Vagina (tissue), 2 donors: ENCODE data around the gene RIOK3. TPM values are rescaled to one million over a fixed set of nuclear protein-coding genes. Genes with fewer than 3 reads are reported as not detected.

Experiments
- DNase-seq, 2 donors: peaks; one replicate each; pipeline ENCODE4 v3.0.0-alpha.2; 2017; ENCODE audit errors: extremely low spot score in 2 of 2
- H3K27ac ChIP-seq: fragments of 200-600 bp; sonication (generic); one replicate; pipeline ENCODE4 v1.5.1; 2019
- H3K27me3 ChIP-seq: fragments of 200-600 bp; sonication (generic); one replicate; pipeline ENCODE4 v1.5.1; 2019
- H3K36me3 ChIP-seq, 2 donors: fragments of 200-600 bp; sonication (generic); one replicate each; pipeline ENCODE4 v1.5.1; 2017 to 2019
- H3K4me1 ChIP-seq: fragments of 200-600 bp; sonication (generic); one replicate; pipeline ENCODE4 v1.5.1; 2019
- H3K4me3 ChIP-seq, 2 donors: fragments of 200-600 bp; sonication (generic); 1 replicate in 1 of 2; 2 replicates in 1 of 2; pipeline ENCODE4 v1.5.1; 2016 to 2019
- H3K9me3 ChIP-seq: fragments of 200-600 bp; sonication (generic); one replicate; pipeline ENCODE4 v1.5.1; 2019
- POLR2A ChIP-seq, 2 donors: fragments of 450-650 bp; IDR thresholded peaks; one replicate each; pipeline ENCODE4 v1.6.1; 2017; ENCODE audit warnings: antibody characterized with exemption in 2 of 2, mild to moderate bottlenecking in 2 of 2, moderate library complexity in 2 of 2
- POLR2AphosphoS5 ChIP-seq, 2 donors: sonication (generic); formaldehyde crosslinking; IDR thresholded peaks; one replicate each; pipeline ENCODE4 v1.9.0; 2017; ENCODE audit warnings: antibody characterized with exemption in 2 of 2, mild to moderate bottlenecking in 2 of 2, low read depth in 1 of 2; ENCODE audit not compliant: insufficient read depth in 1 of 2
- intact Hi-C: fragments of 100-400 bp; cut with DNase I; formaldehyde crosslinking; loops from one replicate; pipeline ENCODE4 v1.15.1; 2023
- total RNA-seq: library from RNA; depleted of rRNA; stranded (reverse); fragments of >200 nt; gene quantifications from one replicate; pipeline ENCODE4 v1.2.3, GENCODE V29; 2016
- TF ChIP-seq, protein P1 (sequence below), 3 experiments: fragments of 450-650 bp in 2 of 3; fragments of 200-600 bp in 1 of 3; sonication (generic) in 1 of 3; IDR thresholded peaks; one replicate each; pipeline ENCODE4 v1.5.1; 2017 to 2019; ENCODE audit warnings: antibody characterized with exemption in 3 of 3, mild to moderate bottlenecking in 2 of 3, moderate library complexity in 2 of 3

Gene RIOK3
- total RNA-seq, 1 donor from 2014 or later, result 96.7 TPM

DNA sequence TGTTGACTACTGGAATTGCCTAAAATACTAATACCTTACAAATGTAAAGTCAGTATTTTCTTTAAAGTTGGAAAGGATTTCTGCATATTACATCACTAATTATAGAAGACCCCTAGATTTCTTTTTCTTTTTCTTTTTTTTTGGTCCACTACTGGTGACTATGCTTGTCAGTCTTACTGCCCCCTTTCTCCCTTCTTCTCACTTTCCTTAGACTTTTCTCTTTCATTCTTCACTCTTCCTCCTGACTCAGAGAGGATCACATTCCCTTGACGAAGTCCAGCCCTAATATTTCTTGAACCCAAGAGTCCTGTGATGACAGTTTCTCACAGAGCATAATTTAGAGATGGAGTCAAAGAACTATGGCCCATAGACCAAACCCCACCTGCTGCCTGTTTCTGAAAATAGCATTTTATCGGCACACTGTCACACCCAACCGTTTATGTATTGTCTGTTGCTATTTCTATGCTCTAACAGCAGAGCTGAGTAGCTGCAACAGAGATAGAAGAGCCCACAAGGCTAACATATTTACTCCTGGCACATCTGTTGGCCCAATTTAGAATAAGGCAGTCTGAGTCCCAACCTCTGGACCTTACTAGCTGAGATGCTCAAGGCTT lies 40.6 kb upstream of the RIOK3 start:
- Histone ChIP-seq H3K27me3 (no peaks in the 10 kb centered on the region), H3K4me1 (no peaks in the 10 kb centered on the region), H3K36me3 (no peaks in the 10 kb centered on the region), H3K9me3 (no peaks in the 10 kb centered on the region), H3K4me3 (no peak overlapping the region), H3K27ac (no peak overlapping the region)
- DNase-seq, result no peak
- TF ChIP-seq, protein P1, sequence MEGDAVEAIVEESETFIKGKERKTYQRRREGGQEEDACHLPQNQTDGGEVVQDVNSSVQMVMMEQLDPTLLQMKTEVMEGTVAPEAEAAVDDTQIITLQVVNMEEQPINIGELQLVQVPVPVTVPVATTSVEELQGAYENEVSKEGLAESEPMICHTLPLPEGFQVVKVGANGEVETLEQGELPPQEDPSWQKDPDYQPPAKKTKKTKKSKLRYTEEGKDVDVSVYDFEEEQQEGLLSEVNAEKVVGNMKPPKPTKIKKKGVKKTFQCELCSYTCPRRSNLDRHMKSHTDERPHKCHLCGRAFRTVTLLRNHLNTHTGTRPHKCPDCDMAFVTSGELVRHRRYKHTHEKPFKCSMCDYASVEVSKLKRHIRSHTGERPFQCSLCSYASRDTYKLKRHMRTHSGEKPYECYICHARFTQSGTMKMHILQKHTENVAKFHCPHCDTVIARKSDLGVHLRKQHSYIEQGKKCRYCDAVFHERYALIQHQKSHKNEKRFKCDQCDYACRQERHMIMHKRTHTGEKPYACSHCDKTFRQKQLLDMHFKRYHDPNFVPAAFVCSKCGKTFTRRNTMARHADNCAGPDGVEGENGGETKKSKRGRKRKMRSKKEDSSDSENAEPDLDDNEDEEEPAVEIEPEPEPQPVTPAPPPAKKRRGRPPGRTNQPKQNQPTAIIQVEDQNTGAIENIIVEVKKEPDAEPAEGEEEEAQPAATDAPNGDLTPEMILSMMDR (IDR thresholded peaks at IDR 0.05), result no peak
- TF ChIP-seq POLR2AphosphoS5 (IDR thresholded peaks at IDR 0.05; ENCODE audit: insufficient read depth in 1 of 2, low read depth in 1 of 2), result no peak
- TF ChIP-seq POLR2A (IDR thresholded peaks at IDR 0.05), result no peak
- intact Hi-C loops, result loop anchor here (10.0 kb wide), 1 partner anchor 378 kb away; no protein-coding TSS in a partner anchor

DNA sequence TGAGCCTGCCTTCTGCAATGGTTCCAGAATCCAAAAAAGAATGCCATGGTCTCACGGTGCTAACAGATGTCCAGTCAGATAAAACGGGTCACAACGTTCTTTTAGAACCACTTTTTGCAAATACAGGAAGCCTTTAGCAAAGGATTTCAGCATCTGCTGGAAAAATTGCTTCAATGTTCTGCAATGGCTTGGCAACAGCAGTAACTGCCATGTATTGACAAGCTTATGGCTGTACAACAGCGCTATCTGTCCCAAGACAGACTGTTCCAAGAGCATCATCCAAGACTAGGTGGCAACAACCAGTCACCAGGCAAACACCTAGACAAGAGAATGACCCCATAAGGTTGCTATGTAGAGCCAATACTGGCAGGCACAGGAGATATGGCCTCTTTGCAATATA lies 37.6 kb upstream of the RIOK3 start:
- TF ChIP-seq, protein P1 (IDR thresholded peaks at IDR 0.05), result no peak
- TF ChIP-seq POLR2AphosphoS5 (IDR thresholded peaks at IDR 0.05; ENCODE audit: insufficient read depth in 1 of 2, low read depth in 1 of 2), result no peak
- no peak for TF ChIP-seq POLR2A (IDR thresholded peaks at IDR 0.05)
- no peak overlapping the region for H3K27ac ChIP-seq
- intact Hi-C loops, result loop anchor here (10.0 kb wide), 1 partner anchor 381 kb away; no protein-coding TSS in a partner anchor

DNA sequence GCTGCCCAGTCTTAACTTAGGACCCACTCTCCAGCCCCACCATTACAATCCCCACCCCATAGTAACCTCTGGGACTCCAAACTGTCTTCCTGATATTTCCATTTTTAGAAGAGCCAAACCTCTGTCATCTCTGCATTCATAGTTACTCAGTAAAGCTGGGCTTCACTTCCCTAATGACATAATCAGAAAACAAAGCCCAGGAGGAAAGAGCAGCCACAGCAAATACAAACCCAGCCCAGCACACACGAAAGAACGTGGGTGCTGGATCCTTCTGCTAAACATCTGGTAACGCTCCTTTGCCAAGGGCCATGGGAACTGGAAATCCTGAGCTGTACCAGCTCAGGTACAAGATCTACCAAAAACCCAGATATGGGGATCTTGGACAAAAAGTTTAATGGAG lies 36.8 kb upstream of the RIOK3 start:
- DNase-seq, result no peak
- intact Hi-C loops, result loop anchor here (10.0 kb wide), 1 partner anchor 381 kb away; no protein-coding TSS in a partner anchor
- H3K27ac ChIP-seq, result no peak overlapping the region

More for the DNA sequence above, 37.6 kb upstream of the RIOK3 start:
- Histone ChIP-seq H3K9me3 (no peaks in the 10 kb centered on the region), H3K4me3 (no peak overlapping the region), H3K27me3 (no peaks in the 10 kb centered on the region), H3K4me1 (no peaks in the 10 kb centered on the region), H3K36me3 (no peaks in the 10 kb centered on the region)
- no peak for DNase-seq

DNA sequence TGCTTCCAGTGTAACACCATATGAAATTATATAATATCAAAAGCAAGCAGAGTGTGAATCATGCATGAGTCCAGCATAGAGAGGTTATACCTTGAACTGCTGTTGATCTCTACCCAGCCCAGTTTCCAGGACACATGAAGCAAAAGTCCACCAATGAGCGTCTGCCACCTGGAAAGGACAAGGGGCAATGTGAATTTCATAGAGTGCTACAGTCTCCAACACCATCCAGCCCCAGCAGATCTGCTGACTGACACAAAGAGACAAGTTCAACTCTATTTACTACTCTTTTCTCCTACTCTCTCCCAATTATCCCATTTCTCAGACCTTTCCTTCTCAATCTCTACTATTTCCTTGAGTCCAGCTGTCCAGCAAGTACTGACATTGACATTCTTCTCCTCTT lies 31.8 kb upstream of the RIOK3 start:
- no peaks in the 10 kb centered on the region for H3K9me3 ChIP-seq
- H3K27me3 ChIP-seq, result no peaks in the 10 kb centered on the region
- H3K36me3 ChIP-seq, result no peaks in the 10 kb centered on the region
- H3K4me1 ChIP-seq, result no peaks in the 10 kb centered on the region
- intact Hi-C loops, result no loop called here
- DNase-seq, result no peak
- no peak overlapping the region for H3K27ac ChIP-seq
- H3K4me3 ChIP-seq, result no peak overlapping the region
- TF ChIP-seq POLR2A (IDR thresholded peaks at IDR 0.05) (no peak), POLR2AphosphoS5 (IDR thresholded peaks at IDR 0.05; ENCODE audit: insufficient read depth in 1 of 2, low read depth in 1 of 2) (no peak)
- TF ChIP-seq, protein P1 (IDR thresholded peaks at IDR 0.05), result no peak

More for the DNA sequence above, 36.8 kb upstream of the RIOK3 start:
- Histone ChIP-seq H3K36me3 (no peaks in the 10 kb centered on the region), H3K27me3 (no peaks in the 10 kb centered on the region), H3K4me3 (no peak overlapping the region), H3K4me1 (no peaks in the 10 kb centered on the region), H3K9me3 (no peaks in the 10 kb centered on the region)
- TF ChIP-seq POLR2A (IDR thresholded peaks at IDR 0.05) (no peak), POLR2AphosphoS5 (IDR thresholded peaks at IDR 0.05; ENCODE audit: insufficient read depth in 1 of 2, low read depth in 1 of 2) (no peak)
- TF ChIP-seq, protein P1 (IDR thresholded peaks at IDR 0.05), result no peak

DNA sequence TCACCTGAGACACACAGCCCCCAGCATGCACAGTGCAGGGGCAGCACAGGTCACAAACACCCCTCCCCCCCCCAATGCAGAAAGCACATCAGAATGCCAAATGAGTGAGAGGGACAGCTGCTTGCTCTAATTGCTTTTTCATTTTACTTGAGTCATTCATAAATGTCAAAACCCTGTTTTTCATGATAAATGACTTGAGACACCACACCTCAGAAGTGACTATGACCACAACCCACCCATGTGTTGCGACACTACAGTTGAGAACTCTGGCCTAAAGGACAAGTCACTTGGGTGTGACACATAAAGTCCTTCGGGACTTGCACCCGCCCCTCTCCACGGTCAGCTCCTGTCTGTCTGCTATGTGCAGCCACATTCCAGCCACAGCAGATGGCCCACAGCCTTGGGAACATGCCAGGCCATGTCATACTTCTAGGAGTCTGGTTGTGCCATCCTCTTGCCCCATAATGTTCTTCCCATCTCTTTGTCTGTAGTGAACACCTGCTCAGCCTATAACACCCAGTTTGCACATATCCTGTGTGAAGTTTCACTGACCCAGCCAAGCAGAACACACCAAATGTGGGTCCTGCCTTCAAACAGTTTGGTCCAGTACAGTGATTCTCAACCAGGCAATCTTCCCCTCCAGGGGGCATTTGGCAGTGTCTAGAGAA lies 30.2 kb upstream of the RIOK3 start:
- DNase-seq, result no peak
- no peak overlapping the region for H3K4me3 ChIP-seq
- H3K27me3 ChIP-seq, result no peaks in the 10 kb centered on the region
- no peaks in the 10 kb centered on the region for H3K9me3 ChIP-seq
- peak; percentile 11 to 50 for TF ChIP-seq POLR2AphosphoS5 (IDR thresholded peaks at IDR 0.05; ENCODE audit: insufficient read depth in 1 of 2, low read depth in 1 of 2)
- no peak for TF ChIP-seq POLR2A (IDR thresholded peaks at IDR 0.05)
- TF ChIP-seq, protein P1 (IDR thresholded peaks at IDR 0.05), result no peak
- H3K4me1 ChIP-seq, result no peaks in the 10 kb centered on the region
- intact Hi-C loops, result no loop called here
- H3K27ac ChIP-seq, result no peak overlapping the region
- no peaks in the 10 kb centered on the region for H3K36me3 ChIP-seq
